ENCODE measurements around the gene KCNA1.

KCNA1 gene

DNA sequence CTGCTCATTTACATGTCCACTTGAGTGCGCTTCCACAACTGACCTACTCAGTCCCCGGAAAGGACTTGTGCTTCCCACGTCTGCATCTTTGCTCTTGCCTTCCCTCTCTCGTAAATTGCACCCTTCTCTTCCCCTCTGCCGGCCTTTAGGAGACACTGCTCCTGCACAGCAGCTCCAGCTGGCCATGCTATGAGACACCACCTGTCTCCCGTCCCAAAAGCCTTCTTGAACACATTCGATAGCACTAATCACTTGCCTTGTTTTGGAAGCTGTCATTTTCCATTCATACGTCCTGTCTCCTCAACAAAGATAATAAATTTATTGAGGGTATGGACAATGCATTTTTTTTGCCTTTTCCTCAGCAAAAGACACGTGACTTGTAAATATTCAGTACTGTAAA, 15.7 kb upstream of the KCNA1 start:
- TF ChIP-seq, protein P1, sequence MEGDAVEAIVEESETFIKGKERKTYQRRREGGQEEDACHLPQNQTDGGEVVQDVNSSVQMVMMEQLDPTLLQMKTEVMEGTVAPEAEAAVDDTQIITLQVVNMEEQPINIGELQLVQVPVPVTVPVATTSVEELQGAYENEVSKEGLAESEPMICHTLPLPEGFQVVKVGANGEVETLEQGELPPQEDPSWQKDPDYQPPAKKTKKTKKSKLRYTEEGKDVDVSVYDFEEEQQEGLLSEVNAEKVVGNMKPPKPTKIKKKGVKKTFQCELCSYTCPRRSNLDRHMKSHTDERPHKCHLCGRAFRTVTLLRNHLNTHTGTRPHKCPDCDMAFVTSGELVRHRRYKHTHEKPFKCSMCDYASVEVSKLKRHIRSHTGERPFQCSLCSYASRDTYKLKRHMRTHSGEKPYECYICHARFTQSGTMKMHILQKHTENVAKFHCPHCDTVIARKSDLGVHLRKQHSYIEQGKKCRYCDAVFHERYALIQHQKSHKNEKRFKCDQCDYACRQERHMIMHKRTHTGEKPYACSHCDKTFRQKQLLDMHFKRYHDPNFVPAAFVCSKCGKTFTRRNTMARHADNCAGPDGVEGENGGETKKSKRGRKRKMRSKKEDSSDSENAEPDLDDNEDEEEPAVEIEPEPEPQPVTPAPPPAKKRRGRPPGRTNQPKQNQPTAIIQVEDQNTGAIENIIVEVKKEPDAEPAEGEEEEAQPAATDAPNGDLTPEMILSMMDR (IDR thresholded peaks at IDR 0.05): no peak
- TF ChIP-seq ZFX (IDR thresholded peaks at IDR 0.05; ENCODE audit: borderline replicate concordance): no peak
- H3K27ac ChIP-seq: no peak overlapping the region

GRCh38 chr12:4899364-4899763, 10.3 kb upstream of the KCNA1 start:
- TF ChIP-seq, protein P1 (IDR thresholded peaks at IDR 0.05): no peak
- TF ChIP-seq ZFX (IDR thresholded peaks at IDR 0.05; ENCODE audit: borderline replicate concordance): no peak
- H3K27ac ChIP-seq: no peak overlapping the region

DNA sequence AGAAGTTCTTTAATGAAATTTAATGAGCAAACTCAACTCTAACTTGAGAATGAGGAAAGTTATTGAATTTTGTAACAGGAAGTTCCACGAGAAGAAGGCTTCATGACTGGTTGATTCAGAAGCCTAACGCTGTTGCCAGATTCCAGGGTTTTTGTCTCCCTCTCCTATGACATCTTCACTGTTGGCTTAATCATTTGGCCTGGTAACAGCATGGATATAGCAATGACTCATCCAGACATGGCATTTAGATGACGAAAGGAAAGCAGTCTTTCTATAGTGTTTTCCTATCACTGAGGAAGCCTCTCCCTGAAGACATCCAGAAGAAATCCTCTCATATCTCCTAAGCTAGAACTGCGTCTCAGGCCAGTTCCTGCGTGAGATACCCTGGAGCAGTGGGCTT, 9.4 kb upstream of the KCNA1 start:
- no peak overlapping the region for H3K27ac ChIP-seq
- TF ChIP-seq, protein P1 (IDR thresholded peaks at IDR 0.05): no peak
- TF ChIP-seq ZFX (IDR thresholded peaks at IDR 0.05; ENCODE audit: borderline replicate concordance): no peak

- H3K27ac ChIP-seq: no peak overlapping the region
- no peak for TF ChIP-seq ZFX (IDR thresholded peaks at IDR 0.05; ENCODE audit: borderline replicate concordance)
Observed at GRCh38 chr12:4905316-4905715, 4.4 kb upstream of the KCNA1 start.

DNA sequence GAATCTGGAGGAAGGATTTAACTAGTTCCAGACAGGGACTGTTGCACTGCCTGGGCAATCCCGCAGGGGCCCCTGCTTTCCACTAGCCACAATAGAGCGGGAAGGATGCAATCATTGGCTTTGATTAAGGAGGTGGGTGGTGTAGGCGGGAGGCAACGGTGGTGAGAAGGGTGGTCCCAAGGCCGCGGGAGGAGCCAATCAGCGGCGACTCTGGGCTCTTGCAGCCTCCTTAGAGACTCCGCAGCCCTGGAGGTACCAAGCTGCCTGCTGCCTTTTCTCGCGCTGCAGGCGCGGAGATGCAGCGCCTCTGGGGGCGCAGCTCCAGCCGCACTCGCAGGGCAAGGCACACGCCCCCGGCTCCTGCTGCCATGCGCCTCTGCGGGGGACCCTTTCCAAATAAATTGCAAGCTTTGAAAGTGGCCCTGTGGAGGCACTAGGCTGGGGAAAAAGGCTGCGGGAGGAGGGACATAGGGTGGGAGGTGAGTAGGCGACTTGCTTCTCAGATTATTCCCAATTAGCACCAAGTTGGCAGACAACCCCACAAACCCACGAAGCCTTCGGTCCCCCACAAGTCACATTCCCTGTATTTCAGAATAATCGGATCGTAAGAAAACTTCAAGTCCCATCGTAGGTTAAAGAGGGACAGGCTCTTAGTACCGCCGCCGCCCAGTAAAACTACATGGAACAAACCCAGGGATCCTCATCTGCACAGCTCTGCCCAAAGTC, 858 bp upstream of the KCNA1 start:
- TF ChIP-seq, protein P1 (IDR thresholded peaks at IDR 0.05): 0 out of 2 replicates have a peak, but pooled peaks have one; percentile 4
- no peak for TF ChIP-seq ZFX (IDR thresholded peaks at IDR 0.05; ENCODE audit: borderline replicate concordance)
- no peak overlapping the region for H3K27ac ChIP-seq

GRCh38 chr12:4909410-4909733, 333 bp upstream of the KCNA1 start:
- TF ChIP-seq, protein P1 (IDR thresholded peaks at IDR 0.05): 0 out of 2 replicates have a peak, but pooled peaks have one; percentile 4
- no peak for TF ChIP-seq ZFX (IDR thresholded peaks at IDR 0.05; ENCODE audit: borderline replicate concordance)
- H3K27ac ChIP-seq: no peak overlapping the region

DNA sequence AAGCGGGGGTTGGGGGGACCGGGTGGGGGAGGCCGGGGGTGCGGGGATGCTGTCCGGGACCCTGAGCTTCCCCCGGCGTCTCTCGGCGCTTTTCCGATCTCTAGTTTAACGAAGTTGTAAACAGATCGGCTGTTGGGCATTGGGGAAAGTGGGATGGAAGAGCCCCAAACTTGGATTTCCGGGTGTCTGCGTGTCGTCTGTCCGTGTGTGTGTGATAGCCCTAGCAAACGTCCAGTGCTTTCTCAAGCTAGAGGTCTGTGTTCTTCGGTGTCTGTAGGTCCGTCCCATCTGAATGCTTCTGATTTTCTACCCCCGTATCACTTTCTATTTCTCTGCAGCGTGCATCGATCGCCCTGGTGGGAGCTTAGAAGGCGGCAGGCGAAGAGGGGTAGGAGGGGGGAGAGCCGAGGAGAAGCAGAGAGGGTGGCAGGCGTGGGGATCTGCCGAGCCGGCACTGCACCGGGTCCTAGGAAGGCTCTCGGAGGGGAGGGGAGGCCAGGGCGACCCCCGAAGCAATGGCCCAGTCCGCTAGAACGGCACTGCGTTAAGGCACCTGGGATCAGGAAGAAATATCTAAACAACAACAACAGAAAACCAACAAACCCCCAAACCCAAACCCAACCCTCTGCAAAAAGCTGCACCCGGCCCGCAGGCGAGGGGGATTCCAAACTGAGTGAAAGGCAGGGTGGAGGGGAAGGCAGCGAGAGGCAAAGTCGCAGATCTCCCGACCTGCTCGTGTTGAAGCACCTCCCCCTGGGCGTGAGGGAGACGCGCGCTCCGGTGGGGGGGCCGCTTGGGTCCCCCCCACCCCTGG, 1.0 kb downstream of the KCNA1 start:
- TF ChIP-seq, protein P1 (IDR thresholded peaks at IDR 0.05): no peak
- no peak for TF ChIP-seq ZFX (IDR thresholded peaks at IDR 0.05; ENCODE audit: borderline replicate concordance)
- no peak overlapping the region for H3K27ac ChIP-seq
